Hematopoietic multipotent progenitor cell treated with erythropoietin and hydrocortisone succinate and interleukin-3 and kit ligand, for 15 days (in vitro differentiated cells): ENCODE data around the gene CYP2B6.
"Not testable (repeated sequence)": the region's sequence is repeated elsewhere in the genome, so short reads cannot be mapped to it uniquely, and the experiment has no call there.

Source experiments
- DNase-seq: peaks from one replicate; pipeline ENCODE4 v3.0.0-alpha.2; 2015; ENCODE audit warnings: low spot score

Gene CYP2B6

GRCh38 chr19:40980743-40981442 is 10.2 kb upstream of the CYP2B6 start:
- not testable (repeated sequence) for DNase-seq

DNA sequence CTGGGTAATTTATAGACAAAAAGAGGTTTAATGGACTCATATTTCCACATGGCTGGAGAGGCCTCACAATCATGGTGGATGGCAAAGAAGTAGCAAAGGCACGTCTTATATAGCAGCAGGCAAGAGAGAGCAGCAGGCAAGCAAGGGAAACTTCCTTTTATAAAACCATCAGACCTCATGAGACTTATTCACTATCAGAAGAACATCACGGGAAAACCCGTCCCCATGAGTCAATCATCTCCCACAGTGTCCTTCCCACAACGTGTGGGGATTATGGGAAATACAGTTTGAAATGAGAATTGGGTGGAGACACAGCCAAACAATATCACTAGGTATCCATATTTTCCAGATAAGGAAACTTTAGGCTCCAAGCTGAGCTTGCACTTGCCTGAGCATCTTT is 9.5 kb upstream of the CYP2B6 start:
- no peak for DNase-seq

GRCh38 chr19:40982594-40983101 is 8.4 kb upstream of the CYP2B6 start:
- no peak for DNase-seq

- DNase-seq, result no peak
These were observed 1.6 kb upstream of the CYP2B6 start for GRCh38 chr19:40989453-40989852.

DNA sequence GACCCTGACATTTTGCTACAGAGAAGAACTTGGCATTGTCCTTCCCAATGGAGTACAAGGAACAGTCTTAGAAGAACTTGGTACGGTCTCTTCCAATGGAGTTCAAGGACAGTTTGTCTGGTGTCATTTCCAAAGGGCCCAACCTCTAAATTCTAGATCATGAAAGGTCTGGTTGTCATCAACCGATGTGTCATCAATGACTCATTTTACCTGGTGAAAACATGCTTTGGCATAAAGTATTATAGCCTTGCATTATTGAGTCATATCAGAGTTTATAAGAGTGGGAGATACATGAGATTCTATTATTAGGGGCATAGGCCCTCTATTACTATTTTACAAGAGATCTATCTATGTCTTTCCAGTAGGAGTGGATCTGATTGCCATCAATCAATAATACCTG is 4.3 kb downstream of the CYP2B6 start:
- no peak for DNase-seq

- DNase-seq, result not testable (repeated sequence)
These were observed 7.9 kb downstream of the CYP2B6 start for GRCh38 chr19:40999018-40999417.

DNA sequence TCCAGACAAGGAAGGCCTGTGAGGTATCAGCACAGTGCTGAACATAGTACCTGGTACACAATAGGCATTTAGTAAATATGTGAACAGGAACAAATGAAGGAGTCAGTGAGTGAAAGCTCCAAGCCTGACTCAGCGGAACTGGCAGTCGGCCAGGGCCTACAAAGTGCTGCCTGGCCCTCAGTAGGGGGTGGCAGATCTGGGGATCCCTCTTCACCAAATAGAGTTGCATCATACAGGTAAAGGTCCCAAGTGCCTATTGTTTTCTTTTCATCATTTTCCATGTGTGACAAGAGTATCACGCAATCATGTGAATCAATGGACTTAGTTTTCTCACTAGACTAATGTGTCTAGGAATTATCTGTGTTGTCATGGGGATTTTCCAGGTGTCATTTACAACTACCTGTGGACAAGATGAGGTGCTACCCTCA is 9.2 kb downstream of the CYP2B6 start:
- no peak for DNase-seq

GRCh38 chr19:41001243-41001971 is 10.3 kb downstream of the CYP2B6 start:
- DNase-seq, result no peak

DNA sequence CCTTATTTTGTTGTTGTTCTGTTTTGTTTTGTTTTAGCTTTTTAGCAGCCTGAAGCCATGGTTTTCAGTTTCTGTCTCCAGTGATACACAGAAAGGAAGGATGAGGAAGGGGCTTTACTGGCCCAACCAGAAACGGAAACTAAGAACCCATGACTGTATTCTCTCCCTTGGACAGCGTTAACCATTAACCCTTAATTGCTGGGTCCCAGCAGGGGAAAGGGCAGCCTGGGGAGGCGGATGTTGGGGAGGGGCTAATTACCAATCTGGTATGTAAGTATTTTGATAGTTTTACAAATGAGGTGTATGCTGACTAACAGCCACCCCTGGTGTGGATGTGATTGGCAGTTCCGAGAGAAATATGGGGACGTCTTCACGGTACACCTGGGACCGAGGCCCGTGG is 12.6 kb downstream of the CYP2B6 start:
- not testable (repeated sequence) for DNase-seq

DNA sequence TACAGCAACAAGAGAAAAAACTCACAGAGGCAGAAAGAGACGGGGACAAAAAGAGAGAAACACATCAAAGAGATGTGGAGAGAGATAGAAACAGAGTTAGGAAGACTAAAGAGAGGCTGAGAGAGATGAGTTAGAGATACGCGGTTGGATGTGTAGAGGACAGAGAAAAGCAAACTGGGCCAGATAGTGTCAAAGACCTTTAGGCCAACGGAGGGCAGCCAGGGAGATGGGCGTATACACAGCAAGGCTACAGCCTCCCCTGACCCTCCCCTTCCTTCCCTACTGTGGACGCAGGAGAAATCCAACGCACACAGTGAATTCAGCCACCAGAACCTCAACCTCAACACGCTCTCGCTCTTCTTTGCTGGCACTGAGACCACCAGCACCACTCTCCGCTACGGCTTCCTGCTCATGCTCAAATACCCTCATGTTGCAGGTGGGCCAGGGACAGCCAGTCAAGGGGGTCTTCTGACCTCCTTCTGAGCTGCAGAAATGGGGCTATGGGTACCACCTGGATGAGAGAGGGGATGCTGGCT is 18.7 kb downstream of the CYP2B6 start:
- DNase-seq, result no peak

- no peak for DNase-seq
These were observed 22.3 kb downstream of the CYP2B6 start for GRCh38 chr19:41013359-41013758.

DNA sequence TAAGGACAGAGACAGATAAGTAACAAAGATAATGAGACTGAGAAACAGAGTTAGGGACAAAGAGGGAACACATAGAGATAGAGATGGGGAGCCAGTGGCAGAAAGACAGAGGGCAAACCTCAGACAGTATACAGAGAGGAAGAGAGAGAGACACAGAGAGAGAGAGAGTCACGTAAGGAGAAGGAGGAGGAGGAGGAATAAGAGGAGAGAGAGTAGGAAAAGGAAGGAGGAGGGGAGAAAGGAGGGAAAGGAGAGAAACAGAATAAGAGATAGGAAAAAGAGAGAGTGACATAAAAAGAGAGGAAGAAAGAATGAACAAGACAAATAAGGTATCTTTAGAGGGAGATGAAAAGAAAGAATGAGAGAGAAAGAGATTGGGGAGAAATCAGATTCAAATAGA is 23.6 kb downstream of the CYP2B6 start:
- no peak for DNase-seq

DNA sequence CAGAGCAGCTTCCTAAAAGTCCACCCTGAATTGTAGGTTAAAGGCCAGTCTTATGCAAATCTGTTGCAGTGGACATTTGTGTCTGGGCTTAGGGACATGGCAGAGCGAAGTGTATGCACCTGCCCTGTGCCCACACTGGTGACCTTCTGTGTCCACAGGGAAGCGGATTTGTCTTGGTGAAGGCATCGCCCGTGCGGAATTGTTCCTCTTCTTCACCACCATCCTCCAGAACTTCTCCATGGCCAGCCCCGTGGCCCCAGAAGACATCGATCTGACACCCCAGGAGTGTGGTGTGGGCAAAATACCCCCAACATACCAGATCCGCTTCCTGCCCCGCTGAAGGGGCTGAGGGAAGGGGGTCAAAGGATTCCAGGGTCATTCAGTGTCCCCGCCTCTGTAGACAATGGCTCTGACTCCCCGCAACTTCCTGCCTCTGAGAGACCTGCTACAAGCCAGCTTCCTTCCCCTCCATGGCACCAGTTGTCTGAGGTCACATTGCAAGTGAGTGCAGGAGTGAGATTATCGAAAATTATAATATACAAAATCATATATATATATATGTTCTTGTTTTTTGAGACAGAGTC is 25.5 kb downstream of the CYP2B6 start:
- DNase-seq, result no peak

GRCh38 chr19:41018736-41019290 is 27.7 kb downstream of the CYP2B6 start:
- no peak for DNase-seq

DNA sequence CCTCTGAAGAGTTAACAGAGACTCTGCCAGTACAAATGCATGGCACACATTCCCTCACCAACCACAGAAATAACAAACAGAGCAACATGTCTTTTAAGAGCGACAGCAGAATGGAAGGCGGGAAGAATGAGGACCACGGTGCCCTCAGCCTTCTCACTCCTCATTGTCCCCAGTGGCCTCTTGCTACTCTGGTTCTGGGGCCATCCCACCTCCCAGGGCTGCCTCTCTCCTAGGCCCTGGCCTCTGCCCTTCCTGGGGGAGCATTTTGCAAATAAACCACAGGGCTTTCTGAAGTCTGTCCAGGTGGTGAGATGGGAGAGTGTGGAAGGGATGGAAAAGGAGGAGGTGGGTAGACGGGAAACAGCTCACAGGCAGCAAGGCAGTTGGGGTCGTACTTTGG is 28.3 kb downstream of the CYP2B6 start:
- no peak for DNase-seq

DNA sequence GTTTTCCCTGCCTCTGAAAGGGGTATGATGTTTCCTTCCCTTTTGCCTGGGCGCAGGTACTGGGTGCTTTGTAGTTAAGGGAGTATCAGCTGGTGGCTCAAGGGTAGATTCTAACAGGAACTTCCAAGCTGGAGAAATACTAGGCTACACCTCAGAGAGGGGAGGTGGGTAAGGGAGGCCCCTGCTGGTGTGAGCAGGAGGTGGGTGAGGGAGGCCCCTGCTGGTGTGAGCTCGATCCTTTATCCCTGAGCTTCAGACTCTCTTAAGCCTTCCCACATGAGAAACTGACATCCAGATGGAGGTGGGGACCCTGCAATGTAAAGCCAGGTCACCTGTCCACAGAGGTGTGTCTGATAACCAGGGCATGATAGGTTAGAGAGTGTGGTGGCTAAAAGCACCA is 32.1 kb downstream of the CYP2B6 start:
- DNase-seq, result no peak

DNA sequence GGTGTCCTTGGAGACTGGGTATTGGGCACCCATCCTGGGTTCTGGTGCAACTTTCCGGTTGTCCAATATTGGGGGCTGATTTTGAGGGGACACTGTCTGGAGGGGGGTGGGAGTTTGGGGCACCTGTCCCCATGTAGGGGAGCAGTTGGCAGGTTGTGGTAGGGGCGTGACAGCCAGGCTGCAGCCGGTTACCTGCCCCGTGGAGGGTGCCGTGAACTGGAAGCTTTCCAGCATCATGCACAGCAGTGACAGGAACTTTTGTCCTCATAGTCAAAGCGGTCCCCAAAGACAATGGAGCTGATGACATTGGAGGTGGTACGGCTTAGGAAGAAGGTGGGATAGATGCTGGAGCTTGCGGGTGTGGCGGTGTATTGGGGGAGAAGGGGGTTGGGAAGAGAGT is 34.3 kb downstream of the CYP2B6 start:
- DNase-seq, result no peak

- no peak for DNase-seq
These were observed 34.8 kb downstream of the CYP2B6 start for GRCh38 chr19:41025871-41026270.

DNA sequence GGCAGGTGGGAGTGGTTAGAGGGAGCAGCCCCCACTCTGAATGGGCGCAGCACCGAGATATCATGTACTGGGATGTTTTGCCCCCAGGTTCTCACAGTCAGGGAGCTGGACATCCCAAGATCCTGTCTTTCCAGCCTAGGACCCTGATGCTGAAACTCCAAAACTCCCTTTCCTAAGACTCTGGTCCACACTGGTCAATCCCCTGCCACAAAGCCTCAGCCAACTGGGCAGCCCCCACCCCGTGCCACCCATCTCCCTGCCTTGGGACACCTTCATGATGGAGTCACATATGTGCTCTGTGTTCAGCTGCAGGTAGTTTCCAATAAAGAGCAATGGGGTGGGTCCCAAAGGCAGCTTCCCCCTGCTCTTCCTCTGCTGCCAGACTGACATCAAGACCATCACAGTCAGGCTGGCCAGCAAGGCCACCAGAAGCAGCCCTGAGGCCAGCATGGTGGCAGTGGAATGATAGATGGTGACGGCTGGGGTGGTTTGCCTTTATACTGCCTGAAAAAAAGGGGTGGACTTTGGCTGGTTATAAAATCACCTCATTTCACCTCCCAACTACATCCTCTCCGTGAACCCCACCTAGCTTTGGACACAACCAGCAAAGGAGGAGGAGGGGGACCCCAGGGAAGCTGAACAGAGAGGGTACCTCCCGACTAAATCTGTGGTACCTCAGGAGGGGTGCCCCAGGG is 36.3 kb downstream of the CYP2B6 start:
- no peak for DNase-seq

- DNase-seq, result no peak
These were observed 38.7 kb downstream of the CYP2B6 start for GRCh38 chr19:41029524-41030432.

GRCh38 chr19:41030651-41031050 is 39.6 kb downstream of the CYP2B6 start:
- DNase-seq, result no peak
